ENCODE measurements around the gene ZNF665. TPM values are rescaled to one million over a fixed set of nuclear protein-coding genes. Genes with fewer than 3 reads are reported as not detected.
"Not testable (repeated sequence)": the region's sequence is repeated elsewhere in the genome, so short reads cannot be mapped to it uniquely, and the experiment has no call there.

The ZNF665 gene
- 4.2 TPM for polyA plus RNA-seq (2013, experiment 1 of 2)
- polyA plus RNA-seq (2013, experiment 2 of 2): 4.8 TPM

- H3K27ac ChIP-seq (ENCODE audit: low read depth, low read length, severe bottlenecking): no peak within 1 kb of the TSS
- peak within 1 kb of the TSS; percentile 64 for H3K4me3 ChIP-seq (ENCODE audit: extremely low read depth, insufficient read depth, low read length, poor library complexity, severe bottlenecking)
- peaks cover 17% of the 10 kb centered on the region for H3K36me3 ChIP-seq (ENCODE audit: control insufficient read depth, insufficient read depth, low read length)
- H3K4me1 ChIP-seq (ENCODE audit: control insufficient read depth, insufficient read depth, low read length, poor library complexity, severe bottlenecking): no peaks in the 10 kb centered on the region
- H3K9me3 ChIP-seq (ENCODE audit: control insufficient read depth, low read length): peaks cover 37% of the 10 kb centered on the region
- WGBS, 2 experiments (ENCODE audit: insufficient coverage in 2 of 2): 9 to 15% methylated on average over 44 to 45 of the region's 53 CpGs
Measured at GRCh38 chr19:53192771-53193534, at the start of gene ZNF665. Gene ZNF665 (minus strand): TSS chr19:53193358. CDS start chr19:53182898, 10,460 bp downstream.

- 75% methylated on average over 3 of the region's 4 CpGs; no CpG with 5 or more reads in 1 of the 2 experiments for whole genome bisulfite sequencing, 2 experiments (ENCODE audit: insufficient coverage in 2 of 2)
- Histone ChIP-seq H3K9me3 (ENCODE audit: control insufficient read depth, low read length) (peaks cover 63% of the 10 kb centered on the region), H3K4me1 (ENCODE audit: control insufficient read depth, insufficient read depth, low read length, poor library complexity, severe bottlenecking) (no peaks in the 10 kb centered on the region), H3K4me3 (ENCODE audit: extremely low read depth, insufficient read depth, low read length, poor library complexity, severe bottlenecking) (no peak overlapping the region), H3K36me3 (ENCODE audit: control insufficient read depth, insufficient read depth, low read length) (peaks cover 11% of the 10 kb centered on the region), H3K27ac (ENCODE audit: low read depth, low read length, severe bottlenecking) (no peak overlapping the region)
Measured at GRCh38 chr19:53237114-53237777, 44.1 kb upstream of the ZNF665 start.

- Histone ChIP-seq H3K4me3 (ENCODE audit: extremely low read depth, insufficient read depth, low read length, poor library complexity, severe bottlenecking) (no peak overlapping the region), H3K27ac (ENCODE audit: low read depth, low read length, severe bottlenecking) (no peak overlapping the region), H3K36me3 (ENCODE audit: control insufficient read depth, insufficient read depth, low read length) (no peaks in the 10 kb centered on the region), H3K4me1 (ENCODE audit: control insufficient read depth, insufficient read depth, low read length, poor library complexity, severe bottlenecking) (no peaks in the 10 kb centered on the region), H3K9me3 (ENCODE audit: control insufficient read depth, low read length) (peaks cover 30% of the 10 kb centered on the region)
- 93 to 95% methylated on average over 4 to 13 of the region's 20 CpGs for WGBS, 2 experiments (ENCODE audit: insufficient coverage in 2 of 2)
Measured at GRCh38 chr19:53224606-53225005, 31.4 kb upstream of the ZNF665 start.

DNA sequence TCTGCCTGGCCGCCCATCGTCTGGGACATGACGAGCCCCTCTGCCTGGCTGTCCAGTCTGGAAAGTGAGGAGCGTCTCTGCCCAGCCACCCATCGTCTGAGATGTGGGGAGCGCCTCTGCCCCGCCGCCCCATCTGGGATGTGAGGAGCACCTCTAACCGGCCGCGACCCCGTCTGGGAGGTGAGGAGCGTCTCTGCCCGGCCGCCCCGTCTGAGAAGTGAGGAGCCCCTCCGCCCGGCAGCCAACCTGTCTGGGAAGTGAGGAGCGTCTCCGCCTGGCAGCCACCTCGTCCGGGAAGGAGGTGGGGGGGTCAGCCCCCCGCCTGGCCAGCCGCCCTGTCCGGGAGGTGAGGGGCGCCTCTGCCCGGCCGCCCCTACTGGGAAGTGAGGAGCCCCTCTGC is 29.6 kb upstream of the ZNF665 start:
- H3K36me3 ChIP-seq (ENCODE audit: control insufficient read depth, insufficient read depth, low read length); H3K4me1 ChIP-seq (ENCODE audit: control insufficient read depth, insufficient read depth, low read length, poor library complexity, severe bottlenecking); H3K4me3 ChIP-seq (ENCODE audit: extremely low read depth, insufficient read depth, low read length, poor library complexity, severe bottlenecking); H3K27ac ChIP-seq (ENCODE audit: low read depth, low read length, severe bottlenecking): not testable (repeated sequence)
- H3K9me3 ChIP-seq (ENCODE audit: control insufficient read depth, low read length): peaks cover 43% of the 10 kb centered on the region
- 91 to 100% methylated on average over 2 to 4 of the region's 28 CpGs for WGBS, 2 experiments (ENCODE audit: insufficient coverage in 2 of 2)

DNA sequence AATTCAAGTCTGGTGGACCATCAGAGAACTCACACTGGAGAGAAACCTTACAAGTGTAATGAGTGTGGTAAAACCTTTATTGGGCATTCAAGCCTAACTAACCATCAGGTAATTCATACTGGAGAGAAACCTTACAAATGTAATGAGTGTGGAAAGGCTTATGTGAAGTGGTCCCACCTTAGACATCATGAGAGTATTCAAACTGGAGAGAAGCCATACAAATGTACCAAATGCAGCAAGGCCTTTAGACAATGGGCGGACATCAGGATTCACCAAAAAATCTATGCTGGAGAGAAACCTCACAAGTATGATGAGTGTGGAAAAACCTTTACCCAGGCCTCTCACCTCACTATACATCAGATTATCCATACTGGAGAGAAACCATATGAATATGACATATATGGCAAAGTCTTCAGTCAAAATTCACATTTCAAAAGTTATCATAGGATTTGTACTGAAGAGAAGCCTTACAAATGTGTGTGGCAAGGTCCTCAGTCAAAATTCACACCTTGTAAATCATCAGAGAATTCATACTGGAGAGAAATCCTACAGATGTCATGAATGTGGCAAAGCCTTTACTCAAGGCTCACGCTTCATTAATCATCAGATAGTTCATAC is 19.7 kb upstream of the ZNF665 start:
- Histone ChIP-seq H3K4me1 (ENCODE audit: control insufficient read depth, insufficient read depth, low read length, poor library complexity, severe bottlenecking) (no peaks in the 10 kb centered on the region), H3K4me3 (ENCODE audit: extremely low read depth, insufficient read depth, low read length, poor library complexity, severe bottlenecking) (no peak overlapping the region), H3K36me3 (ENCODE audit: control insufficient read depth, insufficient read depth, low read length) (no peaks in the 10 kb centered on the region), H3K9me3 (ENCODE audit: control insufficient read depth, low read length) (peaks cover 53% of the 10 kb centered on the region), H3K27ac (ENCODE audit: low read depth, low read length, severe bottlenecking) (no peak overlapping the region)
- whole genome bisulfite sequencing, 2 experiments (ENCODE audit: insufficient coverage in 2 of 2): 78 to 100% methylated on average over 1 of the region's 2 CpGs

- peaks cover 51% of the 10 kb centered on the region for H3K9me3 ChIP-seq (ENCODE audit: control insufficient read depth, low read length)
- WGBS, 2 experiments (ENCODE audit: insufficient coverage in 2 of 2): no CpG with 5 or more reads among the region's 3 CpGs
Measured at GRCh38 chr19:53211554-53211953, 18.4 kb upstream of the ZNF665 start.

DNA sequence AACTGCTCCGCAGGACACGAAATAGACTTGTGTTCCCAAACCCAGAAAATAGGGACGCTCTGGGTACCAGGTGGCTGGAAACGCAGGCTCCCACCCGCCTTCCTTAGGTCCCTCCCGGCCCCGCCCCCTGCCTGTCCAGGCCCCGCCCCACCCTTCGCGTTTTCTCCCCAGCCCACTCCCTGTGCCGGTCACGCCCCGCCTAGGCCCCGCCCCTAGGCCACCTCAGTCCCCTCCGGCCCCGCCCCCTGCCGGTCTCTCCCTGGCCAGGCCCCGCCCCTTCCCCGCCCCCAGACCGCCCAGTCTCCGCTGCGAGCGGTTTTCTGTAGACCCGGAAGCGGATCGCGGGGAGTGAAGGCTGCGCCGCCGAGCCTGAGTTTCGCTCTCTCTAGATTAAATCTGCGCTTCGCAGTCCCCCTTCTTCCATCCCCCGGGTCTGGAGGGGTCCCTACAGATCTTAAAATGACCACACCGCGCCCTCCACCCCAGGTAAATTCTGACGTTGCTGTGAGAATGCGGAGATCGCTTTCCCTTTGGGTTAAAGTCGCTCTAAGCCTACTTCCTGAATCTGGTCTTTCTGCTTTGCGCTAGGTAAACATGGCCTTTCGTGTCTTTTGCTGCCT is 3.7 kb upstream of the ZNF665 start:
- Histone ChIP-seq H3K4me1 (ENCODE audit: control insufficient read depth, insufficient read depth, low read length, poor library complexity, severe bottlenecking) (no peaks in the 10 kb centered on the region), H3K9me3 (ENCODE audit: control insufficient read depth, low read length) (peaks cover 59% of the 10 kb centered on the region), H3K4me3 (ENCODE audit: extremely low read depth, insufficient read depth, low read length, poor library complexity, severe bottlenecking) (peak overlapping the region; percentile 36), H3K36me3 (ENCODE audit: control insufficient read depth, insufficient read depth, low read length) (no peaks in the 10 kb centered on the region), H3K27ac (ENCODE audit: low read depth, low read length, severe bottlenecking) (no peak overlapping the region)
- WGBS, 2 experiments (ENCODE audit: insufficient coverage in 2 of 2): 45 to 50% methylated on average over 23 to 27 of the region's 42 CpGs

More at GRCh38 chr19:53211554-53211953, 18.4 kb upstream of the ZNF665 start:
- H3K4me1 ChIP-seq (ENCODE audit: control insufficient read depth, insufficient read depth, low read length, poor library complexity, severe bottlenecking); H3K4me3 ChIP-seq (ENCODE audit: extremely low read depth, insufficient read depth, low read length, poor library complexity, severe bottlenecking); H3K36me3 ChIP-seq (ENCODE audit: control insufficient read depth, insufficient read depth, low read length); H3K27ac ChIP-seq (ENCODE audit: low read depth, low read length, severe bottlenecking): not testable (repeated sequence)

GRCh38 chr19:53195265-53195903 is 2.2 kb upstream of the ZNF665 start:
- Histone ChIP-seq H3K36me3 (ENCODE audit: control insufficient read depth, insufficient read depth, low read length) (peaks cover 13% of the 10 kb centered on the region), H3K27ac (ENCODE audit: low read depth, low read length, severe bottlenecking) (no peak overlapping the region), H3K4me3 (ENCODE audit: extremely low read depth, insufficient read depth, low read length, poor library complexity, severe bottlenecking) (no peak overlapping the region), H3K4me1 (ENCODE audit: control insufficient read depth, insufficient read depth, low read length, poor library complexity, severe bottlenecking) (no peaks in the 10 kb centered on the region), H3K9me3 (ENCODE audit: control insufficient read depth, low read length) (peaks cover 54% of the 10 kb centered on the region)
- WGBS, 2 experiments (ENCODE audit: insufficient coverage in 2 of 2): 11 to 17% methylated on average over 2 of the region's 3 CpGs

DNA sequence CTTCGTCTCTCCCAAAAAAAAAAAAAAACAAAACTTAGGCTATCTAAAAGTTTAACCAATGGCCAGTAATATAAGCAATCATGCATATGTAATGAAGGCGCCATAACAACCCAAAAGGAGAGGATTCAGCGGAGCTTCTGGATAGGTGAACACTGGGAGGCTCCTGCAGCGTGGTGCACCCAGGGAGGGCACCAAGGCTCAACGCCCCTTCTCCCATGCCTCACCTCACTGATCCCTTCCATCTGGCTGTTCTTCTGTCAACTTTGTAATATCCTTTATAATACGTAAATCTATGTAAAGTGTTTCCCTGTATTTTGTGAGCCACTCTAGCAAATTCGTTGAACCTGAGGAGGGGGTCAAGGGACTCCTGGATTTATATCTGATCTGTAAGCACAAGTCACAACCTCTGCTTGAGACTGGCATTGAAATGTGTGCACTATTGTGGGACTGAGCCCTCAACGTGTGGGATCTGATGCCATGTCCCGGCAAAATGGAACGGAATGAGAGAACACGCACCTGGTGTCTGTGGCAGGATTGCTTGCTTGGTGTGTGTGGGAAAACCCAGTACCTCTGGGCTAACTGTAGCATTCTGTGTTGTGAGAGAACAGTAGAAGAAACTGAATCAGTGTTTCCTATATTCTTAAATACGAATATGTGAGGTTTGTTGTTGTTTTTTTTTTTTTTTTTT is 521 bp upstream of the ZNF665 start:
- Histone ChIP-seq H3K9me3 (ENCODE audit: control insufficient read depth, low read length) (peaks cover 42% of the 10 kb centered on the region), H3K4me3 (ENCODE audit: extremely low read depth, insufficient read depth, low read length, poor library complexity, severe bottlenecking) (peak overlapping the region; percentile 64), H3K36me3 (ENCODE audit: control insufficient read depth, insufficient read depth, low read length) (peaks cover 17% of the 10 kb centered on the region), H3K27ac (ENCODE audit: low read depth, low read length, severe bottlenecking) (no peak overlapping the region), H3K4me1 (ENCODE audit: control insufficient read depth, insufficient read depth, low read length, poor library complexity, severe bottlenecking) (no peaks in the 10 kb centered on the region)
- 86 to 93% methylated on average over 9 to 10 of the region's 12 CpGs for WGBS, 2 experiments (ENCODE audit: insufficient coverage in 2 of 2)

DNA sequence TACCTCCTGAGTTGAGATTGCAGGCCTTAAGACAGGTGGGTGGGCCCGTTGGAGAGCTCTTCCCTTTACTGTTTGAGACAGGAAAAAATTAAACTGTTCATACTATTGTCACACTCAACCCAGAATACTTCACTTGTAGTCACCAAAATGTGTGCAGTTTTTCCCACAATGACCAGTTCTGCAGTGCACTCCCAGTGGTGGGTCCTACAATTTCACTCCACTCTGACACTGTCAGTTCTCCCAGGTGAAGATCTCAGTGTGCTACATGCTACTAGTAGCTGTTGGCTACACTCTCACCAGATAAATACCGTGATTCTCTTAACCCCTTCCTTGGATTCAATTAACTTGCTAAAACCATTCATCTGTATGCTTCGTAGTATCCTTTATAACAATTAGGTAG is 2.9 kb downstream of the ZNF665 start:
- Histone ChIP-seq H3K27ac (ENCODE audit: low read depth, low read length, severe bottlenecking) (no peak overlapping the region), H3K4me3 (ENCODE audit: extremely low read depth, insufficient read depth, low read length, poor library complexity, severe bottlenecking) (no peak overlapping the region), H3K4me1 (ENCODE audit: control insufficient read depth, insufficient read depth, low read length, poor library complexity, severe bottlenecking) (no peaks in the 10 kb centered on the region), H3K9me3 (ENCODE audit: control insufficient read depth, low read length) (peaks cover 25% of the 10 kb centered on the region), H3K36me3 (ENCODE audit: control insufficient read depth, insufficient read depth, low read length) (peaks cover 17% of the 10 kb centered on the region)
- 85% methylated on average over 3 of the region's 3 CpGs; no CpG with 5 or more reads in 1 of the 2 experiments for WGBS, 2 experiments (ENCODE audit: insufficient coverage in 2 of 2)

Measured in mesodermal cell (in vitro differentiated cells).